B cell (primary cell): ENCODE data around the gene ABI3BP. TPM values are rescaled to one million over a fixed set of nuclear protein-coding genes. Genes with fewer than 3 reads are reported as not detected.

Experiments used
- ATAC-seq: fragments of 200-7000 bp; cut with Tn5 transposase; one replicate; pipeline ENCODE4 v1.10.0; 2021; ENCODE audit warnings: low read depth, mild to moderate bottlenecking, moderate number of reproducible peaks, moderate library complexity
- CTCF ChIA-PET: fragments of 350-600 bp; sonication (Branson Sonifier 250); formaldehyde crosslinking; loops from one replicate; lab custom pipeline; 2021; ENCODE audit warnings: antibody characterized with exemption, inconsistent platforms; lab: Charles Lee
- POLR2A ChIA-PET: fragments of 350-600 bp; sonication (Branson Sonifier 250); formaldehyde crosslinking; loops from one replicate; lab custom pipeline; 2021; ENCODE audit warnings: antibody characterized with exemption; lab: Charles Lee
- DNase-seq: peaks from one replicate; pipeline ENCODE4 v3.0.0; 2013
- H2AFZ ChIP-seq: 2 replicates; pipeline ENCODE4 v1.6.1; 2012; ENCODE audit warnings: mild to moderate bottlenecking, low read depth, low read length; ENCODE audit not compliant: insufficient read depth, poor library complexity, severe bottlenecking
- H3K27ac ChIP-seq, 2 donors: 1 replicate in 1 of 2; 2 replicates in 1 of 2; pipeline ENCODE4 v1.5.1; 2012 to 2013; ENCODE audit warnings: low read length in 2 of 2, mild to moderate bottlenecking in 2 of 2, moderate library complexity in 1 of 2
- H3K27me3 ChIP-seq, 4 experiments: fragments of 200-600 bp in 1 of 4; sonication (generic) in 1 of 4; replicated peaks in 1 of 4; 1 replicate in 2 of 4; 2 replicates in 2 of 4; pipeline versions ENCODE4 v1.6.1 to v1.7.0; 2013 to 2016; ENCODE audit warnings: low read length in 3 of 4, mild to moderate bottlenecking in 2 of 4, mixed read lengths in 1 of 4, moderate library complexity in 1 of 4; ENCODE audit not compliant: insufficient read depth in 4 of 4, control insufficient read depth in 3 of 4; ENCODE audit errors: control extremely low read depth in 1 of 4
- H3K36me3 ChIP-seq, 2 experiments: replicated peaks in 1 of 2; 1 replicate in 1 of 2; 2 replicates in 1 of 2; pipeline versions ENCODE4 v1.6.1 to v1.7.1; 2013; ENCODE audit warnings: low read length in 1 of 2; ENCODE audit not compliant: insufficient read depth in 2 of 2, control insufficient read depth in 1 of 2; ENCODE audit errors: control extremely low read depth in 1 of 2, extremely low read depth in 1 of 2
- H3K4me1 ChIP-seq, 2 donors: fragments of 200-600 bp in 1 of 2; sonication (generic) in 1 of 2; 1 replicate in 1 of 2; 2 replicates in 1 of 2; pipeline versions ENCODE4 v1.5.1 to v1.6.1; 2013 to 2017; ENCODE audit warnings: low read length in 2 of 2; ENCODE audit not compliant: control insufficient read depth in 2 of 2, insufficient read depth in 2 of 2
- H3K4me2 ChIP-seq: replicated peaks from 2 replicates; pipeline ENCODE3; 2012; ENCODE audit warnings: mild to moderate bottlenecking, low read depth, low read length; ENCODE audit not compliant: poor library complexity, severe bottlenecking
- H3K4me3 ChIP-seq, 5 experiments: fragments of 200-600 bp in 1 of 5; sonication (generic) in 1 of 5; 1 replicate in 3 of 5; 2 replicates in 2 of 5; pipeline versions ENCODE4 v1.5.1 to v1.7.0; 2011 to 2016; ENCODE audit warnings: low read length in 4 of 5, mild to moderate bottlenecking in 4 of 5, low read depth in 2 of 5, control low read depth in 1 of 5, moderate library complexity in 1 of 5; ENCODE audit not compliant: insufficient read depth in 1 of 5; ENCODE audit errors: control extremely low read depth in 1 of 5, extremely low read depth in 1 of 5
- H3K79me2 ChIP-seq: fragments of 200-600 bp; sonication (generic); one replicate; pipeline ENCODE4 v1.6.0; 2016; ENCODE audit warnings: low read length; ENCODE audit not compliant: control insufficient read depth, insufficient read depth
- H3K9ac ChIP-seq: fragments of 200-600 bp; sonication (generic); 2 replicates; pipeline ENCODE4 v1.6.1; 2017; ENCODE audit warnings: mild to moderate bottlenecking, low read length, moderate library complexity
- H3K9me3 ChIP-seq, 3 donors: one replicate each; pipeline versions ENCODE4 v1.6.1 to v1.7.1; 2013; ENCODE audit warnings: low read length in 2 of 3; ENCODE audit not compliant: control insufficient read depth in 2 of 3, insufficient read depth in 1 of 3; ENCODE audit errors: control extremely low read depth in 1 of 3
- H4K20me1 ChIP-seq: 2 replicates; pipeline ENCODE4 v1.6.0; 2012; ENCODE audit warnings: mild to moderate bottlenecking, low read length; ENCODE audit not compliant: insufficient read depth, control insufficient read depth, poor library complexity, severe bottlenecking
- H3K27ac Mint-ChIP-seq: one replicate; pipeline ENCODE4 v1.8.0; 2021; ENCODE audit warnings: mixed read lengths
- H3K27me3 Mint-ChIP-seq: one replicate; pipeline ENCODE4 v1.8.0; 2021; ENCODE audit warnings: mixed read lengths
- H3K4me1 Mint-ChIP-seq: one replicate; pipeline ENCODE4 v1.8.0; 2021; ENCODE audit warnings: mixed read lengths
- H3K4me3 Mint-ChIP-seq: one replicate; pipeline ENCODE4 v1.8.0; 2021; ENCODE audit warnings: mixed read lengths
- H3K9me3 Mint-ChIP-seq: one replicate; pipeline ENCODE4 v1.8.0; 2022; ENCODE audit warnings: mixed read lengths; ENCODE audit not compliant: insufficient read depth
- CTCF ChIP-seq: fragments of 200-600 bp; IDR thresholded peaks from one replicate; pipeline ENCODE4 v1.8.0; 2022; ENCODE audit warnings: antibody characterized with exemption, mild to moderate bottlenecking
- EZH2 ChIP-seq: IDR thresholded peaks from 2 replicates; pipeline ENCODE4 v1.6.1; 2012; ENCODE audit warnings: borderline replicate concordance, low read depth, mild to moderate bottlenecking, moderate library complexity, low read length; ENCODE audit not compliant: insufficient read depth, poor library complexity, severe bottlenecking
- WGBS: methylation state at CpG from one replicate; pipeline ENCODE4 v1.1.5; 2013; ENCODE audit warnings: missing lambda C conversion rate; ENCODE audit not compliant: insufficient coverage; 5-methylcytosine and 5-hydroxymethylcytosine counted together
- intact Hi-C: fragments of 100-400 bp; cut with micrococcal nuclease; formaldehyde crosslinking; loops from one replicate; pipeline ENCODE4 v1.10.0; 2022
- polyA plus RNA-seq: library from polyadenylated mRNA; depleted of rRNA; stranded (reverse); fragments of >200 nt; gene quantifications from 2 replicates; pipeline ENCODE4 v1.2.3, GENCODE V29; 2012
- total RNA-seq, 2 donors: library from RNA; stranded (reverse); fragments of 120-200 nt in 1 of 2; gene quantifications; 1 replicate in 1 of 2; 2 replicates in 1 of 2; pipeline versions ENCODE4 v1.2.3 to v1.2.4, GENCODE V29; 2013 to 2022

Gene ABI3BP
- total and polyA plus RNA-seq, 2 donors (not counting 1 experiment from before 2014, with no cell fraction given) = not detected

- no peaks in the 10 kb centered on the region for H3K4me1 Mint-ChIP-seq
- ATAC-seq (no peak), DNase-seq (no peak)
- Histone ChIP-seq H4K20me1 (no peaks in the 10 kb centered on the region), H3K4me2 (no peak overlapping the region), H3K4me1 (no peaks in the 10 kb centered on the region), H3K27ac (no peak overlapping the region), H3K9me3 (peaks cover 0 to 1% (median 0%) of the 10 kb centered on the region in 3 donors), H3K79me2 (no peaks in the 10 kb centered on the region), H3K27me3 (peaks cover 0 to 31% (median 15%) of the 10 kb centered on the region in 4 experiments), H2AFZ (no peak overlapping the region), H3K9ac (no peak overlapping the region), H3K4me3 (no peak overlapping the region), H3K36me3 (no peaks in the 10 kb centered on the region)
- WGBS = 100% methylated on average over 1 of the region's 4 CpGs
- intact Hi-C loops = no loop called here
- ChIA-PET POLR2A (no interaction called here), CTCF (no interaction called here)
- TF ChIP-seq EZH2 (no peak), CTCF (no peak)
- no peak overlapping the region for H3K27ac Mint-ChIP-seq
- H3K9me3 Mint-ChIP-seq = no peaks in the 10 kb centered on the region
- H3K27me3 Mint-ChIP-seq = peaks cover 69% of the 10 kb centered on the region
- no peak overlapping the region for H3K4me3 Mint-ChIP-seq
These were observed 290.9 kb downstream of the ABI3BP start for GRCh38 chr3:100702082-100702979.

GRCh38 chr3:100700708-100701107, 292.5 kb downstream of the ABI3BP start:
- no peak overlapping the region for H3K9ac ChIP-seq
- H3K4me1 ChIP-seq = no peaks in the 10 kb centered on the region
- H2AFZ ChIP-seq = no peak overlapping the region
- intact Hi-C loops = no loop called here
- H3K36me3 ChIP-seq = no peaks in the 10 kb centered on the region
- H3K27me3 ChIP-seq = peaks cover 0 to 25% (median 11%) of the 10 kb centered on the region in 4 experiments
- no CpG with 5 or more reads among the region's 5 CpGs for WGBS
- TF ChIP-seq CTCF (no peak), EZH2 (no peak)
- Mint-ChIP-seq H3K4me3 (no peak overlapping the region), H3K27ac (no peak overlapping the region), H3K27me3 (peaks cover 68% of the 10 kb centered on the region), H3K9me3 (no peaks in the 10 kb centered on the region), H3K4me1 (no peaks in the 10 kb centered on the region)
- ChIA-PET POLR2A (no interaction called here), CTCF (no interaction called here)
- ATAC-seq (no peak), DNase-seq (no peak)
- H3K79me2 ChIP-seq = no peaks in the 10 kb centered on the region
- H3K27ac ChIP-seq = no peak overlapping the region
- peaks cover 0 to 1% (median 0%) of the 10 kb centered on the region in 3 donors for H3K9me3 ChIP-seq
- no peaks in the 10 kb centered on the region for H4K20me1 ChIP-seq
- H3K4me3 ChIP-seq = no peak overlapping the region
- H3K4me2 ChIP-seq = no peak overlapping the region
